HG02884 (cell line): ENCODE data around the gene PGM2L1.

Experiments
- ATAC-seq: cut with Tn5 transposase; IDR thresholded peaks from one replicate; pipeline ENCODE4 v1.9.1; 2021; ENCODE audit warnings: mild to moderate bottlenecking, moderate library complexity; ENCODE audit not compliant: unreplicated experiment

Gene PGM2L1

GRCh38 chr11:74307434-74307833, 90.8 kb downstream of the PGM2L1 start:
- ATAC-seq: no peak

GRCh38 chr11:74306435-74307175, 91.6 kb downstream of the PGM2L1 start:
- no peak for ATAC-seq

- ATAC-seq: no peak
Measured at GRCh38 chr11:74299015-74299414, 99.2 kb downstream of the PGM2L1 start.

GRCh38 chr11:74297484-74297883, 100.7 kb downstream of the PGM2L1 start:
- ATAC-seq: no peak

- no peak for ATAC-seq
Measured at GRCh38 chr11:74288911-74289310, 109.3 kb downstream of the PGM2L1 start.

- ATAC-seq: no peak
Measured at GRCh38 chr11:74288161-74288560, 110.1 kb downstream of the PGM2L1 start.

- no peak for ATAC-seq
Measured at GRCh38 chr11:74284466-74284865, 113.8 kb downstream of the PGM2L1 start.

GRCh38 chr11:74283580-74284180, 114.6 kb downstream of the PGM2L1 start:
- no peak for ATAC-seq

GRCh38 chr11:74282914-74283371, 115.3 kb downstream of the PGM2L1 start:
- ATAC-seq: no peak

GRCh38 chr11:74282421-74282820, 115.8 kb downstream of the PGM2L1 start:
- no peak for ATAC-seq

- no peak for ATAC-seq
Measured at GRCh38 chr11:74280494-74280893, 117.7 kb downstream of the PGM2L1 start.
